Activated CD8-positive, alpha-beta memory T cell treated with anti-CD3 and anti-CD28 coated beads, Interleukin-2, amount 50 U/mL, for 24 hours (primary cell): ENCODE measurements around the gene LDB2.

ENCODE experiments used
- DNase-seq: peaks from one replicate; pipeline ENCODE4 v3.0.0-alpha.2; 2020; ENCODE audit errors: extremely low read depth

Gene LDB2

DNA sequence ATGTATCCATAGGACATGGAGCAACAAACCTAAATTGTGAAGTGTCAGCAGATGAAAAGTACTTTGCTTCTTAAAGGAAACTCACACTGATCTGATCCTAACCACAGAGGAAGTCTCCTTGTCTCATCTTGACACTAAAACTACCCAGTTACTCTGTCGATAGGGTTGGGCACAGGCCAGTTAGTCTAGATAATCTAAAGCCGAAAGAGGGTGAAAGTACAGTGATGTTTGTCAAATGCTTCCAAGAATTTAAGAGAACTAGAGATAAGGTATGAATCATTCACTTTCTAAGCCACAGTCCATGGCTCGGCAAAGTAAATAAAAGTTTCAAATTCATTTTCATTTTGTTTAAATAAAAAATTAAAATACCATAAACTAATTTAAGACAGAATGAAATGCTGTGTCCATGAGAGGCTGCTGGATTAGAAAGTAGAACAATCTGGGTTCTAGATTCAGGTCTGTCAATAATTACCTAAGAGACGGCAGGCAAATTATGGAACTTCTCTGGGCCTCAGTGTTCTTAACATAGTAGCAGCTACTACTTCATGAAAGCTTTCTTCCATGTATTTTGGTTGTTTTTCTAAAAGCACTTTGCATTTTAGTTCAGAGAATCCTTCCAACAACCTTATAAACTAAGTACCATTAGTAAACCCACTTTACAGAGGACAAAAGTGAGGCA lies 176.7 kb downstream of the LDB2 start:
- no peak for DNase-seq

DNA sequence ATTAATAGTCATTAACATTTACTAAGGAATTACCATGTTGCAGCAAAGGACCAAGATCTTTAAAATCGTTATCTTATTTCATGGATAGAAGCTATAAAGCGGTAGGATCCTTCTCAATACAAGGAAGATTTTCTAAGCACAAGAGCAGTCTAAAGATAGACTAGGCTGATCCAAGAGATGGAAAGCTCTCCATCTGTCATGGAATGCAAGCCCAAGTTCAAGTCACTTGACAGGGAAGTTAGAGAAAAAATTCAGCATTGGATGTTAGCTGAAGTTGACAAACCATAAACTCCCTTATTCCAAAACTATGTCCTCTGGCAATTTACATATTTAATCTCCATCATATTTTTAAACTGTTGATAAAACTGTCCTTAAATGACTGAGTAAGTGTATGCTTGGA lies 177.7 kb downstream of the LDB2 start:
- no peak for DNase-seq

DNA sequence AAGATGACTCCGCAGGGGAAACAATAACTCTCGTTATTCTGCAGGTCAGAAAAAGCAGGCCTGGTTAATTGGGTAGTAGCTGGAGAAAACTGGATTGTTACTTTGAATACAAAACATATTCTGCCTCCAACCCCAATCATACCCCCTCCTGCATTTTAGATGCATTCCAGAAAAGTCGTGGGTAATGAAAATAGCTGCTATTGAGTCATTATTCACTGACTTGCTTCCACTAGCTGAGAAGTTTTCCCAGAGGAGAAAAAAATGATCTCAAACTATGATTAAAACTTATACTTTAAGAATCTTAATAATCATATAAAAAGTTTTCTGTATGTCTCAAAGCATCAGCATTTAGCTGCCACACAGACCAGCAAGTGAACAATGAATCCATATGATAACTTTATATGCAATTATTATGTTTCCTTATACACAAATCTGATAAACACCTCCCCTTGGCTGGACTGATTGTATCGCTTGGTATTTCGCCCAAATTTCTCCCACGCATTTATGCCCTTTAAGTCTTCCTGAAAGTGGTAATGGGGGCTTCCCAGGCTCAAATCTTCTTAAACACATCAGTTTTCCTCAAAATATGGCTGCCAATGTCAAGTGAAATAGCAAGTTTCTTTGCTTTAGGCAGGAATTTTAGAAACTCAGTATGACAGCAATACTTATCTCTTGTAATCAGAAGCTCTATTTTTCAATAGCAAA lies 181.0 kb downstream of the LDB2 start:
- DNase-seq, result no peak

DNA sequence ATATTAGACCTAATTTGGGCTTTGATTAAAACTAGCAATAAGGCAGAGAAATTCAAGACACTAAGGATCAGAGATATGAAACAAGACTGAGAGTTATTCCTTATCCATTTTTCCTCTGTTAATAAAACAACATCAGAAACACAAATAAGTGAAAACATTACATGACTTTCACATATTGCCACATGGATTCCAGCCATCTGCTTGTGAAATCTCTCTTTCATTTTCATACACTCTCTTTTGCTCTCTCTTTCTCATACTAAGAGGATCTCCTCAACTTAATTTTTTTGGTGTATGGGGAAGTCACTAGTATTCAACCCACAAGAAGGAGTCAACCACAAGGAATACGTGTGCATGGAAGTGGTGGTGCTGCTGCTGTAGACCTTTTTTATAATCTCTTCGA lies 183.0 kb downstream of the LDB2 start:
- no peak for DNase-seq

DNA sequence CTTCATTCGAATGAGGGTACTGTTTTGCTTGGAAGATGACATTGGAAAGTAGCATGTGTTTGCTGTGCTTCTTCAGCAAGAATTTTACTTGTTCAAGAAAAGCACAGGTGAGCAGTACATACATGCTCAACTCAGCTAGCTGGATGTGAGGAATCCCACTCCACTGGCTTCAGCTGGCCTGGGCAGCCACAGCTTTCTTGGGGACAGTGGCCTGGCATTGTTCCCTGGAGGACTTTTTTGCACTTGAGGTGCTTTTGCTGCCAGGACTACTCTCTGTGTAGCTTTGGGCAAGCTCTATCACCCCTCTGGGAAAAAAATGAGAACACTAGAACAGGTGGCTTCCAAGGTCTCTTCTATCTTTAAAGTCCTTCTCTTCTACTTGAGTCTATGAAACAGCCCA lies 184.3 kb downstream of the LDB2 start:
- no peak for DNase-seq

DNA sequence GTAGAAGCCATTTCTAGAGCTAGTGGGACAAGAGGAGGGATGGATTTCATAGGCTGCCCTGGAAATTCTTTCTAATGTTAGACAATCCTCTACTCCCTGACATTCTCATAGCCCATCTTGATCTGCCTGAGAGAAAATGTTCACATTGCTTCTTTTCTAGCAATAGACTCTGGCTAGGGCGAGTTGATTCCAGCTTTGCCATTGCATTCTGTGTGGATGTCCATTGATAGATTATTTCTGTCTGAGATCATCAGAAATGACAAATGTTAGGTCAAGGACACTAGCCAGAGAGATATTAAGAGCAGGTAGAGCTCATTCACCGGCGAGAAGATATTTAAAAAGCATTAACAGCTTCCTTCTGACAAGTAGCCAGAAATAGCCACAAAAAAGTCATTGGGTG lies 184.7 kb downstream of the LDB2 start:
- DNase-seq, result no peak

DNA sequence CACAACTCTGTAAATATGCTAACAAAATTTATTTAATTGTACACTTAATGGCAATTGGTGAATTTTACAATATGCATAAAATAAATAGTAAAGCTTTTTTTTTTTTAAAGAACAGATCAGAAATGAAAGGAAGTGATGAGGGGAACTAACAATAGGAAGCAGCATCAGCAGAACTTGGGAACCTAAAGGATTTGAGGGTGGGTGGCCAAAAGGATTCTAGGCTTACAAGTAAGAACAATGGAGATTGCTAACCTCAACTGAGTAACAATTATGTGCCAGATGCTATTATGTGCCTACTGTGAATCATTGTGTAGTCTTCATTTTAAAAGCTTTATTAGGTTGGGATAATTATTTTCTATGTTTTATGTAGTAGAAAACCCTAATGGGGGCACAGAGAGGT lies 185.2 kb downstream of the LDB2 start:
- DNase-seq, result no peak

DNA sequence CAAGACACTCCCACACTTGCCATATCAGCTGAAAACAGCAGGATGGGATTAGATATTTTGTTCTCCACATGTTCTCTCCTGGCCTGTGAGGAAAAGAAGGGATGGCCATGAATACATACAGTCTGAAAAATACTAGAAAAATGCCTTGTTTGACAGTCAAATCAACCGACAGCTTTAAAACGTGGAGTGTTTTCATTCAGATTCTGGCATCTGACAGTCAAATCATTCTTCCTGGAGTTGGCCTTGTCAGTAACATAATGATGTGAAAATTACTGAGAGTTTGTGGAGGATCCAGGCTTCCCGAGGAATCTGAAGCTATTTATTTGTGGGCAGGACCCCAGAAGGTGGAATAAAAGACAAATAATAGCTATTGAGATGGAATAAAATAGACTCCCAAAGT lies 188.2 kb downstream of the LDB2 start:
- no peak for DNase-seq

DNA sequence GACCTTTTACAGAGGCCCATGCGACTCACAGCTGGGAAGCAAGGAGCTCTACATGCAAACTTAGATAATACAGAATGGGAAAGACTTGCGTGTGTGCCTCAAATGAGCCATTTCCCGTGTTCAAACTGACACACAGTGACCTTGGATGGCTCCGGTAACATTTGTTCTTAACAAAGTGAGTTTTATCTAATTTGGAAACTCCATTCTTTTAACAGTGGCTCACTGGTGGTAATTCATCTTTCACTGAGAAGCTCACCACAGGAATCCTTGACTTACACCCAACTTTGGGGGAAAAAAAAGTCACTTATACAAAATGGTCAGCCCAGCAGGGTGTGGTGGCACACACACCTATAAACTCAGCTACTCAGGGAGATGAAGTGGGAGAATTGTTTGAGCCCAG lies 190.6 kb downstream of the LDB2 start:
- DNase-seq, result no peak

DNA sequence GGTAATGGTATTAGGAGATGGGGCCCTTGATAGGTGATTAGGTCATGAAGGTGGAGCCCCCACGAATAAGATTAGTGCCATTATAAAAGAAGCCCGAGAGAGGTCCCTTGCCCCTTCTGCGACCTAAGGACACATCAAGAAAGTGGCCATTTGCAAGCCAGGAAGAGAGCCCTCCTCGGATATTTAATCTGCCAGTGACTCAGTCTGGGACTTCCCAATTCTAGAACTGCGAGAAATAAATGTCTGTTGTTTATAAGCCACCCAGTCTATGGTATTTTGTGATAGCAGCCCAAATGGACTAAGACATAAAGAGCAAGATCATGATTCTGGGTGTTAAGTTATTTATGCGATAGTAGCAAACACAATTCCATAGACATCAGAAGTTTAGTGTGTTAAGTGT lies 192.2 kb downstream of the LDB2 start:
- DNase-seq, result no peak

DNA sequence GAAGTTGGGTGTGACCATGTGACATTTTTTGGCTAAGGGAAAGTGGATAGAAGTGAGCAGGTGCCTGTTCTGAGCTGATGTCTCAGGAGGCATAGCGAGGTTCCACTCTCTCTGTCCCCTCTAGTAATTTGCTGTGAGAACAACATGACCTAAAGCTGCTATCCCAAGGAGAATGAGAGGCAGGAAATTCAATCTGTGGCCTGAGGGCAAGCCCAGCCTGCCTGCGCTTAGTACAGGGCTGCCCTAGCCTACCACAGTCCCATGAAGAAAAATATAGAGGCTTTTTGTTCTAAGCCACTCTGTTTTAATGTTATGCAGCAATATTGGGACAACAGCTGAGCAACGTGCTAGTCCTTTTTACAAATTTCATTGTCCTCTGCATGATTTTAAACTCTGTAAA lies 193.1 kb downstream of the LDB2 start:
- DNase-seq, result no peak

DNA sequence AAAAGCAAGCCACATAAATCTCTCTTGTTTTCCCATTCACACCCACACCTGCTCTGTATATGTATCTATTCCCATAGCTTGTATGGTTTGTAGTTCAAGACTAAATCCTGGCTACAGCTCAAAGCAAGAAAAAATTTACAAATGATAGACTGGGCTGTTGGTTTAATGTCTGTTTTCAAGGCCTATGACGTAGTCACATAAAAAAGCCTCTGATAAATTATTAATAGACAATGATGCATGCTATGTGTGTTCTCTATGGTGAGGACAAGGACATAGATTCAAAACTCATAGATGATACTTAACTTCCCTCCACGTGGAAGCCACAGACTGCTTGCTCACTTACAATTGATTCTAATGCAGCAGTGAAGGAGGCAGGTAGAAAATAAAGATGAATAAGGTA lies 194.0 kb downstream of the LDB2 start:
- no peak for DNase-seq

DNA sequence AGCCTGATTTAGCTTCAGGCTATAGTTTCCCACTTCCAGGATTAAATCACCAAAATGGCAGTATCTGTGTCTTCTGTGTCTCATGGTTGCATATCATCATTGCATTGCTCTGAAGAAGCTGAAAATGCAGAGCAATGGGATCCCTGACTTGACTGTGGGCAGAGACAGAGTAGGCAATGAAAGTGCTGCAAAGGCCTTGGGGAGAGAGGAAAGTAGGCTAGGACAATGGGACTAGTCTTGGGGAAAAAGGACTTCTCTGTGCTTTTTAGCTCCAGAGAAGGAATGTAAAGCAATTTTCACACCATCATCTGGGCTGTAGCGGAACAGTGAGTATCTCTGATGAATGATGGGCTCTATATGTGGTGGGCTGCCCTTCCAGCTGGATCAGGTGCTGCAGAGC lies 202.5 kb downstream of the LDB2 start:
- DNase-seq, result no peak

DNA sequence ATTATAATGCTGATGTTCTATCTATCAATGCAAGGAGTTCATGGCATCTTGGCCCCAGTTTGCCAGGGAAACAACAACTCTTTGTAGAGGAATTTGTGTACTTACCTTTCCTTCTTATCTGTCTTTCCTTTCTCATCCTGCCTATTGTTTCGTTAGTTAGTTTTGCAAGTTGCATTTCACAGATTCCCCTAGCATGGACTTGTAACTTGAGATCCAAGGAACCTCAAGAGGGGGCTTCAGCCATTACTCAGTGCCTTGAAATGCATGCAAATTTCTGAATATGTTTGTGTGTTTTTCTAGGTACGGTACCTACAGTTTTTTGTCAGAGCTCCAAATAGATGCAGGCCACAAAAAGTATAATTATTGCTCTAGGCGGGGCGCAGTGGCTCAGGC lies 203.6 kb downstream of the LDB2 start:
- DNase-seq, result no peak

DNA sequence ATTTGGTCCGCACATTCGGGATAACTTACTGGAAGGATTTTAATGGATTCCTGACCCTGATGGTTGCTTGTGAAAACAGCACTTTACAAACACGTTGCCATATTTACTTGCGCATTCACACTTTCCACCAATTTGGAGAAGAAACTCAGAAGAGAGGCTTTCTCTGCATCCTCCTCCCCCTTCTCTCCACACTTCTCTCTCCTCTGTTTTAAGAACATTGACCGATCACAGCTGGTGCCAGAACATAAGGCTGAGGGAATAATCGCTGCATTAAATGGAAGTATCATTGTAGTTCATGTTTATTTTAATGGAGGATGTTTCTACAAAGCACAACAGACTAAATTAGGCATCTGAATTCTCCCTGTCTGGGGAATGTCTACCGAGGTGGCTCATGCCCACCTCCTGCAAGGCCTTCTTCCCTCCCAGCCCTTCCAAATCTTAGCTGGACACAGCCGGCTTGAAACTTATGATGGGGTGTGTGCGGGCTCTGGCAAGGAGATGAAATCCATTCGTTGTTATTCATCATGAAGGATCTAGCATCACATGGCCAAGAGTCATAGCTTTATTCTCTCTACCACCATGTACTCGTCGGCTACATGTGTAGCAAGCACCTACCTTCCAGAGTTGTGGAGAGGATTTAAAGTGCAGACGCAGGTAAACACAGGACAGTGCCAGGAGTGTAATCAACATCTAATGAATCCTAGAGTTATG lies 204.1 kb downstream of the LDB2 start:
- no peak for DNase-seq

DNA sequence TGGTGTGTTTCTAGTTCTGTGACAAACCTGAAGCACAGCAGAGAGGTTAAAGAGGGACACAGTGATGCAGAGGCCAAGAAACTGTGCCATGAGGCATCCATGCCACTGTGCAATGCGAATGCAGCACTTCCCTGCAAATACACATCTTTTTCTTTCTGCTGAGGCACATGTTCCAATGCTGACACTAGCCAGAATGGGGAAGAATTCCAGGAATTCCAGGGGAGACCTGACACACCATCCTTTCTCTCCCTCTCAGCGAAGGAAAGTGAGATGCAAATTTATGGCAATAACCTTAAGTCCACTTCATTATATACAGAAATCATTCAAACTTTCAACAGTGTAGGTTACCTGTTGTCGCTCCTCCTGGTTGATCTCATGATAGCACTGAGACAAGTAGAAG lies 204.8 kb downstream of the LDB2 start:
- no peak for DNase-seq

DNA sequence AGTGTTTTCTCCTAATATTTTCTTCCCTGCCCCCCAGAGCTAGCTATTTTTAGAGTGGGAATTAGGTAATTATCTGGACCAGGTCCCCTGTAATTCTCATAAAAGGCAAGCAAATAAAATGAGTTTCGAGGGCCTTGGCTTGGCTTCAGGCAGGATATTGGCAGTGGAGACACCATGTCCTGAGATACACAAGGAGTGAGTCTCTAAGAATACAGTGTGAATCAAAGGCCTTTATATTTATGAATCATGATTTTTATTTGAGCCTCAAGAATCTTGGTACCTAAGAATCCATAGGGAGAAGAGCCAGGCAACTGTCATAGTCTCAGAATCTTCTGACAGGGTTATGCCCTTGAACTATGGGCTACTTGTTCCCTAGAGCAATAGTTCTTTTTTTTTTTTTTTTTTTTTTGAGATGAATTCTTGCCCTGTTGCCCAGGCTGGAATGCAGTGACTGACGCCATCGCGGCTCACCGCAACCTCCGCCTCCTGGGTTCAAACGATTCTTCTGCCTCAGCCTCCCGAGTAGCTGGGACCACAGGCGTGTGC lies 205.4 kb downstream of the LDB2 start:
- DNase-seq, result no peak

DNA sequence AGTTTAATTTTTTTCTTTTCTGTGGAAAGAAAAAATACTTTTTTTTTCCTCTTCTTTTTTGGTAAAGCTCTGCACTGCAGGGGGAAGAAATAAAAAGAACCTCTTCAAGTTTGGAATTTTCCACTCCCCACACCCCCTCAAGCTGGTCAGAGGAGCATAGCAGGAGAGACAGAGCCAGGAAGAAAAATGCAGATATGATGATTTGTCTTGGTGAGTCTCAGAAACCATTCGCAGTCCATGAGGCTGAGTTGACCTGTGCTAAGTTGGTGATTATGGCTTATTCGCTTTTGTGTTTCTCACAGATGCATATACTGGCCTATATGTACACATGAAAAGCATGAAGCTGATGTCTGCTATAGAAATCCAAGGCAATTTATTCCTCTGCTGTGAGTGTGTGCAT lies 205.9 kb downstream of the LDB2 start:
- DNase-seq, result no peak

DNA sequence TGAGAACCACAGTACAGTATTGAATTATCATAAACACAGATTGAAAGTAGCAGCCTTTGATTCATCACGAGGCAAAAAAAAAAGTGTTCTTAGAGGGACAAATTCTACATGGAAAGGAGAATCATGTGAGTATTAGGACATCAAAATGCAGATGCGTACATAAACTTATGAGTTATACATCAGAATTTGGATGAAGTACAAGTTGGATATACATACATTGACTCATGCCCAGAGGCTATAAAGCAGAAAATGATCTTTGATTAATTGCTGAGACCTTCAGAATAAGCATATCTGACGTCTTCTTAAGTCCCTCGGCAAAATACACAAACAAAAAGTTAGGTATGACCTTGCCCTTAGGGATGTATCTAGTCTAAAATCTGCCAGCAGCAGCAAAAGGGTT lies 206.4 kb downstream of the LDB2 start:
- DNase-seq, result no peak

DNA sequence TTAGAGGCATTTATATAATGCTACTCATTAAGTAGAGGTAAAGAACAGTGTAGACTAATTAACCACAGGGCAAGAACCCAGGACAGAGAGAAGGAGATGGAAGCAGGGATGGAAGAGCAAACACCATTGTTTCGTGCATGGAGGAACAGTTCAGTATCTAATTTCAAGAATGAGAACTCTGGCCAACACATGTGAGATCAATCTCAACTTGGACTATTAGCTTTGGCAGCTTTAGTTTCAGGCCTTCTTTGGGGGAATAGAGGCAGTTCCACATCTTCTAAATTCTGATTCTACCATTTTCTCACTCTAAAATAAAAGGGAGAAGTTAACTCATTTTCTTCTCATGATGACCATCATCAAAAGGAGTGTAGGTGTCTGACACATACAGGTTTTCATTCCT lies 207.0 kb downstream of the LDB2 start:
- DNase-seq, result no peak

DNA sequence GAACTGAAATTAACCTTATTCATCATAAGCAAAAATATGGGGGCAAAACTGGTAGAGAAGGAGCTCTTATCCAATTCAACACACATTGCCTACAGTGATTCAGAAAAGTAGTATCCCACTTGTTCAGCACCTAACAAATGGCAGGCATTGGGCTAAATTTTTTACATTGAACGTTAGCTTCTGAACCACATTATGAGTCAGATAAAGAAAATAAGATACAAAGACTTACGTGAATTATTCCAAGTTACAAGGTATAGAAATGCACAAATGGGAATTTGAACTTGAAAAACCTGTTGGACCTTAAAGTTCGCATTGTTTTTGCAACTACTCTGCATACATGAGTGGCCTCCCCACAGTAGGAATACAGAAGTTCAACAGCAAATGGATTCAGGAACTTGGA lies 210.6 kb downstream of the LDB2 start:
- no peak for DNase-seq

DNA sequence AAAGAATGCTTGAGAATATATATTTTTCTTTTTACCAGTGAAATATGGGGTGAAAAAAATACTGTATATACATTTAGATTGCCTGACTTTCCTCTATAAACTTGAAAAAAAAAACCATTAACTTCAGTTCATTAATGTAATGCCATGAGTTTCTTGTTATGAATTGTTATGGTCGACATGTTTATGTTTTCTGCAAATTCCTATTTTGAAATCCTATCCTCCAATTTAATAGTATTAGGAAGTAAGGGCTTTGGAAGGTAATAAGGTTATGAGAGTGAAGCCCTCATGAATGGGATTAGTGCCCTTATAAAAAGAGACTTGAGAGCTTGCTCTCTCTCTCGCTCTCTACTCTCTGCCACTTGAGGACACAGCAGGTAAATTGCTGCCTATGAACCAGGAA lies 211.4 kb downstream of the LDB2 start:
- DNase-seq, result no peak

DNA sequence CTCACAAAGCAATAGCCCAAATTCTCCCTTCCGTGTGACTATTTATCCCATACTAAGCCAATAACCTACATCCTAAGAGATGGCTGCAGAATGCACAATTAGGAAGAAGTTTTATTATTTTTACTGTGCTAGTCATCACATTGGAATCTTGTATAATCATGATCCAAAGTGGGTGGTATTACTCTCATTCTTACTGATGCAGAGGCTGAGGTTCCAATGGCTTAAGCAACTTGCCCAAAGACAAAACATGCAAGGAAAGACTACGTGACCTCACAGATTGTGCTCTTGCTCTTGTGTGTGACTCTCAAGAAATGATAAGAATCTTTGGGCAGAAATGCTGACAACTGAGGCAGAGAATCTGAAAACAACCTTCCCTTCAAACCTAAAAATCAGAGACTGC lies 212.2 kb downstream of the LDB2 start:
- no peak for DNase-seq
